H7 (cell line): Measurements from ENCODE around the gene ODF2. TPM values are rescaled to one million over a fixed set of nuclear protein-coding genes. Genes with fewer than 3 reads are reported as not detected.

Source experiments
- total RNA-seq: library from RNA; depleted of rRNA; stranded (reverse); fragments of >200 nt; shearing (Covaris generic); gene quantifications from 2 replicates; pipeline ENCODE4 v1.2.3, GENCODE V29; 2014; rRNA removed

ODF2 gene
- total RNA-seq, 1 experiment from 2014 or later, result 12.0 TPM

Other genes with a start within 250 kb of the ODF2 start
- 34.4 and 48.7 TPM in 2 replicates for gene GOLGA2, start 180.0 kb upstream of the ODF2 start, total RNA-seq
- gene SWI5, start 179.7 kb upstream of the ODF2 start, total RNA-seq, result 36.3 and 53.3 TPM in 2 replicates
- gene TRUB2, start 133.6 kb upstream of the ODF2 start, total RNA-seq, result 35.5 and 51.9 TPM in 2 replicates
- 45.9 and 55.3 TPM in 2 replicates for gene COQ4, start 133.2 kb upstream of the ODF2 start, total RNA-seq
- gene SLC27A4, start 115.5 kb upstream of the ODF2 start, total RNA-seq, result 26.2 and 39.0 TPM in 2 replicates
- 74.3 and 99.6 TPM in 2 replicates for gene URM1, start 84.6 kb upstream of the ODF2 start, total RNA-seq
- gene CERCAM, start 35.1 kb upstream of the ODF2 start, total RNA-seq, result 12.6 and 15.5 TPM in 2 replicates
- 21.2 and 24.5 TPM in 2 replicates for gene GLE1, start 48.7 kb downstream of the ODF2 start, total RNA-seq
- gene SPTAN1, start 96.6 kb downstream of the ODF2 start, total RNA-seq, result 124 and 132 TPM in 2 replicates
- gene DYNC2I2, start 200.8 kb downstream of the ODF2 start, total RNA-seq, result 82.3 and 113 TPM in 2 replicates
- 798 and 1,235 TPM in 2 replicates for gene SET, start 233.2 kb downstream of the ODF2 start, total RNA-seq
- 29.4 and 35.0 TPM in 2 replicates for gene PKN3, start 246.5 kb downstream of the ODF2 start, total RNA-seq